Naive thymus-derived CD8-positive, alpha-beta T cell (primary cell): ENCODE results near the gene GTF2B. TPM values are rescaled to one million over a fixed set of nuclear protein-coding genes. Genes with fewer than 3 reads are reported as not detected.
A peak's percentile ranks its signal among the peaks of the same experiment; 100 is the strongest.
"Not testable (repeated sequence)": the region's sequence is repeated elsewhere in the genome, so short reads cannot be mapped to it uniquely, and the experiment has no call there.

Experiments used
- ATAC-seq, 2 donors: fragments of 150-1000 bp; cut with Tn5 transposase in 1 of 2; sonication (Bioruptor Pico), chemical (Tn5 transposase) in 1 of 2; 1 replicate in 1 of 2; 2 replicates in 1 of 2; pipeline ENCODE4 v1.10.0; 2021; ENCODE audit warnings: mild to moderate bottlenecking in 2 of 2, moderate library complexity in 2 of 2
- POLR2A ChIA-PET: fragments of 350-600 bp; sonication (Branson Sonifier 250); formaldehyde crosslinking; loops from one replicate; lab custom pipeline; 2021; ENCODE audit warnings: antibody characterized with exemption; lab: Charles Lee
- DNase-seq, 10 donors: peaks; one replicate each; pipeline versions ENCODE4 v3.0.0 to v3.0.0-alpha.2; 2020 to 2022
- H3K27ac Mint-ChIP-seq, 10 donors: one replicate each; pipeline ENCODE4 v1.8.0; 2020 to 2022; ENCODE audit warnings: mild to moderate bottlenecking in 10 of 10, mixed read lengths in 10 of 10, moderate library complexity in 4 of 10, inconsistent platforms in 1 of 10
- H3K27me3 Mint-ChIP-seq, 5 donors: one replicate each; pipeline ENCODE4 v1.8.0; 2021 to 2022; ENCODE audit warnings: mixed read lengths in 5 of 5
- H3K36me3 Mint-ChIP-seq, 3 donors: one replicate each; pipeline ENCODE4 v1.8.0; 2020 to 2022; ENCODE audit warnings: mixed read lengths in 3 of 3, mild to moderate bottlenecking in 2 of 3, inconsistent platforms in 1 of 3
- H3K4me1 Mint-ChIP-seq, 4 donors: one replicate each; pipeline ENCODE4 v1.8.0; 2021 to 2022; ENCODE audit warnings: mixed read lengths in 4 of 4
- H3K4me3 Mint-ChIP-seq, 10 donors: one replicate each; pipeline ENCODE4 v1.8.0; 2020 to 2022; ENCODE audit warnings: mild to moderate bottlenecking in 10 of 10, mixed read lengths in 10 of 10, moderate library complexity in 6 of 10, inconsistent platforms in 1 of 10
- H3K9me3 Mint-ChIP-seq, 9 donors: one replicate each; pipeline ENCODE4 v1.8.0; 2020 to 2022; ENCODE audit warnings: mixed read lengths in 9 of 9, mild to moderate bottlenecking in 3 of 9, inconsistent platforms in 1 of 9, moderate library complexity in 1 of 9
- polyA plus RNA-seq, 3 donors: library from polyadenylated mRNA; unstranded; fragments of 300-500 nt; fragmentation: Illumina TruSeq; gene quantifications; one replicate each; pipeline ENCODE4 v1.2.3, GENCODE V29; 2021
- total RNA-seq, 8 experiments: library from RNA in 2 of 8; stranded (reverse) in 2 of 8; gene quantifications; one replicate each; pipeline ENCODE4 v1.2.3 and lab custom pipeline; 2021 to 2026

The GTF2B gene
- total and polyA plus RNA-seq, 5 experiments from 2014 or later, result 43.1 to 56.8 (median 45.1) TPM

DNA sequence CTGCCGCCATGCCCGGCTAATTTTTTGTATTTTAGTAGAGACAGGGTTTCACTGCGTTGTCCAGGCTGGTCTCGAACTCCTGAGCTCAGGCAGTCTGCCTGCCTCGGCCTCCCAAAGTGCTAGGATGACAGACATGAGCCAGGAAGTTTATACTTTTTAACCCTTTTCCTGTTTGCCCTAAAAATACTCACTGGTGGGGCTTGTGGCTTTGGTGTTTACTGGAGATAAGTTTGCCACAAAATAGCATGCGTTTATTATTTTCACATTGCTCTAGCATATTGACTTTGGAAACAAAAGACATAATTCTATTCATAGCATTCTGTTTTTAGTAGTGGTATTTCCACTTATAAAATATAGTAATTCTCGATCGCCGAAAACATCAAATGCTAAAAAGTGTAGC lies 19.8 kb upstream of the GTF2B start:
- Mint-ChIP-seq H3K9me3 (peaks cover 6 to 32% (median 16%) of the 10 kb centered on the region in 9 donors), H3K4me1 (peaks cover 0 to 4% (median under 1%) of the 10 kb centered on the region in 4 donors), H3K36me3 (peaks cover 0 to 11% (median 11%) of the 10 kb centered on the region in 3 donors), H3K27ac (no peak overlapping the region), H3K4me3 (no peak overlapping the region), H3K27me3 (peaks cover 0 to 3% (median 0%) of the 10 kb centered on the region in 5 donors)
- ATAC-seq (no peak), DNase-seq (no peak)
- POLR2A ChIA-PET, result no interaction called here

DNA sequence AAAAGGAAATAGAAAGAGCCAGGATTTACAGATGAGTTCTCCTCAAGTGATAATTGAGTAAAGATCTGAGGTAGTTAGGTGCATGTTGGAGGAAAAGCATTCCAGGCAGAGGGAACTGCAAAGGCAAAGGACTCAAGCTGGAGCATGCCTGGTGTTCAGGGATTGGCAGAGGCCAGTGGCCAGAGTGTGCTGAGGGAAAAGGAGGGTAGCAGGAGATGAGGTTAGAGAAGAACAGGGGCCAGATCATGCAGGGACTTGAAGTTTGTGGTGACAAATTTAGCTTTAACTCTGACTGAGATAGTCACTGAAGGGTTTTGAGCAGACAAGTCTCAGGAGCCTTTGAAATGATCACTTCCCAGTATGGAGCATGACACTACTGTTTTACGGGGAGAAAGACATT lies 19.0 kb upstream of the GTF2B start:
- Mint-ChIP-seq H3K27me3 (peaks cover 0 to under 1% (median 0%) of the 10 kb centered on the region in 5 donors), H3K9me3 (peaks cover 6 to 25% (median 9%) of the 10 kb centered on the region in 9 donors), H3K4me1 (peaks cover 0 to 4% (median under 1%) of the 10 kb centered on the region in 4 donors), H3K4me3 (no peak overlapping the region), H3K36me3 (peaks cover 0 to 8% (median 6%) of the 10 kb centered on the region in 3 donors), H3K27ac (peak overlapping the region in 1 of 10 donors; percentile 23)
- ATAC-seq (no peak), DNase-seq (no peak)
- POLR2A ChIA-PET, result no interaction called here

DNA sequence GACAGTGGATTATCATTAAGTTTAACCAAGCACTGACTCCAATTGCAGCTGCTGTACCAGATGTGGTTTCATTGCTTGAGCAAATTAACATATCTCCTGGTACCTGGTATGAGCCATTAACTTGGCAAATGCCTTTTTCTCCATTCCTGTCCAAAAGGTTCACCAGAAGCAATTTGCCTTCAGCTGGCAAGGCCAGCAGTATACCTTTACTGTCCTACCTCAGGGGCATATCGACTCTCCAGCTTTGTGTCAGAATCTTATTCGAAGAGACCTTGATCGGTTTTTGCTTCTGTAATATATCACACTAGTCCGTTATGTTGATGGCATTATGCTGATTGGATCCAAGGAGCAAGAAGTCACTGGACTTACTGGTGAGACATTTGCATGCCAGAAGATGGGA lies 9.5 kb upstream of the GTF2B start:
- Mint-ChIP-seq H3K36me3 (no peaks in the 10 kb centered on the region), H3K9me3 (no peaks in the 10 kb centered on the region), H3K27ac (no peak overlapping the region), H3K27me3 (no peaks in the 10 kb centered on the region), H3K4me3 (no peak overlapping the region), H3K4me1 (no peaks in the 10 kb centered on the region)
- ATAC-seq (no peak), DNase-seq (no peak)
- POLR2A ChIA-PET, result no interaction called here

DNA sequence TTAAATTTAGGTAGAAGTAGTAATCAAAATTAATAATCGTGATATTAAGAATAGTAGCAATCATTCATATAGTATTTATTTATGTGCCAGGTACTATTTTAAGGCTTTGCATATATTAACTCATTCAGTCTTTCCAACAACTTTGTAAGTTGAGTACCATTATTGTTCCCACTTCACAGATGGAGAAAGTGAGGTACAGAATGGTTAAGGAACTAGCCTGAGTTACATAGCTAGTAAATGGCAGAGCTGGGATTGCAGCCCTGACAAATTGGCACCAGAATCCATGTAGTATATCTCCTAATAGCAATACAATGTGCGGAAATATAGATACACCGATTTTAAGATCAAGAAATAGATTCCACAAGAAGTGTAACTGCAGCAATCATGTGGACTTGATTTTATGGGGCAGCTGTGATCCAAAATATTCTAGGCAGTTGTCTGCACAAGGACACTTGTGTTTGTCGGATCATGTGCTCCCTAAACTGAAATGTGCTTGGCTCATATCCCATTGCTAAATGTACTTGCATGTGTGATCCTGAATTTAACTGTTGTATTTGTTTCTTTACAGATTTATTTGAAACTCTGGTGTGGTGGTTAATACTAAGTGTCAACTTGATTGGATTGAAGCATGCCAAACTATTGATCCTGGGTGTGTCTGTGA lies 5.8 kb upstream of the GTF2B start:
- peaks cover under 1 to 2% (median 1%) of the 10 kb centered on the region in 4 donors for H3K4me1 Mint-ChIP-seq
- POLR2A ChIA-PET, result no interaction called here
- no peak for ATAC-seq

DNA sequence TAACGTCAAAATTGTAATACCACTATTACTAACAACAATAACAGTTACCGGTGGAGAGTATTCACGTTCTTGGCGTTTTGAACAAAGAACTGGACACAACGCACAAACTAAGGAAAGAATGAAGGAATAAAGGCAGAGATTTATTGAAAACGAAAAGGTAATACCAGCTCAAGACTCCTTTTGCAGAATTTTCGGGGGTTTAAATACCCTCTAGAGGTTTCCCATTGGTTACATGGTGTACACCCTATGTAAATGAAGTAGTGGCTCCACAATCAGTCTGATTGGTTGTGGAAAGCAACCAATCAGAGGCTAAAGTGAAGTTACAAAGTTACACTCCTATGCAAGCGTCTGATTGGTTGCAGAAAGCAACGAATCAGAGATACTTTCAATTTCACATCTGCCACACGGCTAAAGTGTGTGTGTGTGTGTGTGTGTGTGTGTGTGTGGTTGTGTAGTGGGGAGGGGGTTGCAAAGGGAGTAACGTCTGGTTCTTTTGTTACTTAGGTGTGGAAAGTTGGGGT lies 1.1 kb upstream of the GTF2B start:
- Mint-ChIP-seq H3K27me3 (peaks cover 0 to 4% (median 0%) of the 10 kb centered on the region in 5 donors), H3K4me3 (peak overlapping the region in 9 of 10 donors; percentile 93 to 99 (median 97)), H3K36me3 (peaks cover 0 to 8% (median 4%) of the 10 kb centered on the region in 3 donors), H3K4me1 (peaks cover 22 to 43% (median 41%) of the 10 kb centered on the region in 4 donors), H3K9me3 (peaks cover 0 to 1% (median 0%) of the 10 kb centered on the region in 9 donors), H3K27ac (peak overlapping the region; percentile 92 to 99 (median 98))
- ATAC-seq, result no peak
- DNase-seq, result peak in 2 of 10 donors; percentile 14 to 19
- POLR2A ChIA-PET, result interaction anchor here (0.7 to 5.2 kb wide), 3 partner anchors 9 to 1815 kb away, joined by 3 to 35 read pairs (median 3); partner anchors contain the start of gene PKN2

More for the DNA sequence above, 5.8 kb upstream of the GTF2B start:
- H3K9me3 Mint-ChIP-seq, result no peaks in the 10 kb centered on the region
- no peak for DNase-seq
- H3K27me3 Mint-ChIP-seq, result peaks cover 0 to 2% (median 0%) of the 10 kb centered on the region in 5 donors
- H3K27ac Mint-ChIP-seq, result no peak overlapping the region
- no peak overlapping the region for H3K4me3 Mint-ChIP-seq
- H3K36me3 Mint-ChIP-seq, result no peaks in the 10 kb centered on the region

DNA sequence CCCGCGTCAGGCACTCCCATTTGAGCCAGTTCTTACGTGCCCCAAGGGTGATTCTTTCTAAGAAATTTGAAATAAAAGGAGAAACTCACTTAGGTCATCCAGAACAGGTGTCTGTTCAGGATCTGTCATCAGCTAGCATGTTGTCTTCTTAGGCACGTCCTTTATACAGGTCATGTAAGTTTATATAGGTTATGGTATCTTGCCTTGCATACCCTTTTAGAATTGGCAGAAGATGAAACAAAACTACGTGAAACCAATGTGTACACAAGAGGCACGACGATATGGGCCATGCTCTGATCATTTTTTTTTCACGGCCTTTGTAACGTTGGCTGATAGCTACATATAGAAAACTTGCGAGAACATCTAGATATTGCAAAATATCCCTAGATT lies 579 bp upstream of the GTF2B start:
- H3K4me1 Mint-ChIP-seq, result peaks cover 24 to 46% (median 43%) of the 10 kb centered on the region in 4 donors
- DNase-seq (no peak), ATAC-seq (no peak)
- POLR2A ChIA-PET, result interaction anchor here (0.6 to 5.2 kb wide), 5 partner anchors 9 to 717 kb away, joined by 3 to 35 read pairs (median 3); partner anchors contain the start of genes GBP1 and PKN2
- peaks cover 0 to 1% (median 0%) of the 10 kb centered on the region in 9 donors for H3K9me3 Mint-ChIP-seq
- peaks cover 4 to 12% (median 5%) of the 10 kb centered on the region in 3 donors for H3K36me3 Mint-ChIP-seq
- peak overlapping the region; percentile 92 to 99 (median 98) for H3K27ac Mint-ChIP-seq
- H3K27me3 Mint-ChIP-seq, result peaks cover 0 to 4% (median 0%) of the 10 kb centered on the region in 5 donors
- peak overlapping the region; percentile 93 to 99 (median 97) for H3K4me3 Mint-ChIP-seq

DNA sequence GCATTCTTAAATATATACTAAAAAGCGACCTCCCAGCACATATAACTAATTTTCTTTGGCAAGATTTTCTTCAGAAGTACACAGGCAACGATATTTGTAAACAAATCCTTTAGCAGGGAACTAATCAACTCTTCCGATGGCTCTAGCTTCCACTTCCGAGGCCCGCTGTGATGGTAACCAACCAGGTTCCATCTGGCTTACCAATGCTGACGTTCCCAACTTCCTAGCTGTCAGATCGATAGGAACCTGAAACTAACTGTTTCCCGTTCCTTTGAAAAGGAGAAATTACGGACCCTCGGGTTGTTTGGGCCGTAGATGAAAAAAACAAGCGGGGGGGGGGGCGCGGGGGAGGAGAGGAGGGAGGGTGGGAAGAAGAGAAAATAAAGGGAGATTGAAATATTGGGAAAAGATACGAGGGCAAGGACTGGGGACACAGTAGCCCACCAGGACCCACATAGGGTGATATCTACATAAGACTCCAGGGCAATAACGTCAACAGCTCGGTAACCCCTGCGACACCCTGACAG lies 513 bp downstream of the GTF2B start:
- peak in 7 of 10 donors; percentile 10 to 43 (median 32) for DNase-seq
- H3K4me3 Mint-ChIP-seq, result peak overlapping the region; percentile 93 to 99 (median 97)
- peak overlapping the region; percentile 92 to 99 (median 98) for H3K27ac Mint-ChIP-seq
- peaks cover 4 to 21% (median 7%) of the 10 kb centered on the region in 3 donors for H3K36me3 Mint-ChIP-seq
- peaks cover 0 to 4% (median 0%) of the 10 kb centered on the region in 5 donors for H3K27me3 Mint-ChIP-seq
- peak; percentile 19 to 33 for ATAC-seq
- H3K9me3 Mint-ChIP-seq, result peaks cover 0 to 1% (median 0%) of the 10 kb centered on the region in 9 donors
- POLR2A ChIA-PET, result interaction anchor here (0.5 to 5.2 kb wide), 9 partner anchors 8 to 1977 kb away, joined by 3 to 35 read pairs (median 3); partner anchors contain the start of genes HS2ST1, LMO4, PKN2 and SELENOF
- peaks cover 24 to 47% (median 44%) of the 10 kb centered on the region in 4 donors for H3K4me1 Mint-ChIP-seq

DNA sequence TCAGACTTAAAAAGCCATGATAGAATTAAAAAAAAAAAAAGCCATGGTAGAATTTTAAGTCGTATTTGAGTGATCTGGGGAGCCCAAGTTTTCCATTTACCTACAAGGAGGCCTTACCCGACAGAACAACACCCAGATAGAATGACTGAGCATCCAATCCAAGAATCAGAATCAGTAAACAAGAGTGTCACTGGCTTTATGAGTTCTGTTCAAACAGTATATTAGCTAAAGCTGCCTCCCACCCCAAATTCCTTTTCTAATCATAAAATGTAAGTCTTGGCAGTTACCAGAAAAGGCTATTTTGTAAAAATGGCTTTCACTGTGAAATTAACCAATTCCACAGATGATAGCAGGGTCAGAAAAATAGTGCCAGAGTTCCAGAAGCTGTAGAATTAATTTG lies 1.2 kb downstream of the GTF2B start:
- H3K27me3 Mint-ChIP-seq, result peaks cover 0 to 4% (median 0%) of the 10 kb centered on the region in 5 donors
- POLR2A ChIA-PET, result interaction anchor here (0.7 to 5.2 kb wide), 5 partner anchors 12 to 1976 kb away, joined by 3 to 35 read pairs (median 4); partner anchors contain the start of genes HS2ST1, LMO4, PKN2 and SELENOF
- ATAC-seq (no peak), DNase-seq (no peak)
- peak overlapping the region; percentile 92 to 99 (median 98) for H3K27ac Mint-ChIP-seq
- peaks cover 0 to 1% (median 0%) of the 10 kb centered on the region in 9 donors for H3K9me3 Mint-ChIP-seq
- H3K4me1 Mint-ChIP-seq, result peaks cover 24 to 48% (median 44%) of the 10 kb centered on the region in 4 donors
- H3K4me3 Mint-ChIP-seq, result peak overlapping the region; percentile 93 to 99 (median 97)
- H3K36me3 Mint-ChIP-seq, result peaks cover 4 to 27% (median 7%) of the 10 kb centered on the region in 3 donors

DNA sequence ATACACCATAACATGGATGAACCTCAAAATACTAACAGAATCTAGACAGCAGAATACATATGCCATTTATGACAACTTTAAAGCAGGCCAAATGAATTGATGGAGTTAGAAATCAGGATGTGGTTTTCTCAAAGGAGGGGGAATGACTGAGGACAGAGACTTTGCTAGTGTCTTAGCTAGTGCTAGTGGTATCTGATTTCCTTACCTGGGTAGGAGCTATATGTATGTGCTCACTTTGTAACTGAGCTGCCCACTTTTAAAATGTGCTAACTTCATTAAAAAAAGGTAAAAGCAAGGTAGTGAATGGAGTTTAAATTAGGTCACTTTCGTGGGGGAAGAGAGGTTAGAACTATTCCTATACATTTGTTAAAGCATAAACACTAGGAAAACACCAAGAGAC lies 2.6 kb downstream of the GTF2B start:
- Mint-ChIP-seq H3K9me3 (peaks cover 0 to 1% (median 0%) of the 10 kb centered on the region in 9 donors), H3K27me3 (peaks cover 0 to 3% (median 0%) of the 10 kb centered on the region in 5 donors), H3K4me1 (peaks cover 26 to 57% (median 52%) of the 10 kb centered on the region in 4 donors), H3K36me3 (peaks cover 4 to 40% (median 10%) of the 10 kb centered on the region in 3 donors), H3K27ac (peak overlapping the region; percentile 36 to 99 (median 70)), H3K4me3 (peak overlapping the region; percentile 51 to 93 (median 78))
- POLR2A ChIA-PET, result interaction anchor here (1.1 to 5.2 kb wide), 2 partner anchors 205 to 720 kb away, joined by 3 to 35 read pairs; partner anchors contain the start of gene PKN2
- ATAC-seq (peak; percentile 18 to 40), DNase-seq (peak in 3 of 10 donors; percentile 19 to 49 (median 43))

DNA sequence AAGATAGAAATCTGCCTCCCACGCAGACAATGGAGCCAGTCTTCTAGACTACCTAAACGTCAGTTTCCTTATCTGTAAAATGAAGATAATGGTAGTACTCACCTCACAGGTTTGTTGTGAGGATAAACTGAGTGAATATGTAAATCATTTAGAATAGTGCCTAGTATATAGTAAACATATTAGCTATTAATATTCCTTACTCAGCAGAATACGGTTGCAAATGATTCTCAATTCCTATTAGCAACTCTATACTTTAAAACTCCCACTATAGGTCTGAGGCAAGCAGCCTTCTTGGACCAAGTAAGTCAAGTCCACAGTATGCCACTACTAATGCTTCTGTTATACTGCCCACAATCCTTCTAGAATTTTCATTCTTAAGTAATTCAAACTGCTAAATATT lies 5.4 kb downstream of the GTF2B start:
- ATAC-seq, result no peak
- no peaks in the 10 kb centered on the region for H3K9me3 Mint-ChIP-seq
- H3K36me3 Mint-ChIP-seq, result peaks cover 0 to 65% (median 10%) of the 10 kb centered on the region in 3 donors
- DNase-seq, result no peak
- H3K27ac Mint-ChIP-seq, result no peak overlapping the region
- no peaks in the 10 kb centered on the region for H3K27me3 Mint-ChIP-seq
- POLR2A ChIA-PET, result no interaction called here
- H3K4me1 Mint-ChIP-seq, result peaks cover 30 to 70% (median 63%) of the 10 kb centered on the region in 4 donors
- H3K4me3 Mint-ChIP-seq, result no peak overlapping the region

DNA sequence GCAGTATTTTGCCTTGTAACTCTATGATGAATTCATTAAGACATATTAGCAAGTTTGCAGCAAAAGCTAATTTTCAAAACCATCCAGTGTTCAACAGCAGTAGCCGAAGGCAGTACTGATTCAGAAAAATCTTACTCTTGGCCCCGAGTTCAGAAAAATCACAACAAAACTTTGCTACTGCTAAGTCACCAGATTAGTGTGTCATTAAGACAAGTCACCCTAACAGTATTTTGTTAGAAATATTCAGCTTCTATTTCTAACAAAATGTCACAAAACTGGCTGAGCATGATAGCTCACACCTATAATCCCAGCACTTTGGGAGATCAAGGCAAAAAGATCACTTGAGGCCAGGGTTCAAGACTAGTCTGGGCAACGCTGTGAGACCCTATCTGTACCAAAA lies 8.2 kb downstream of the GTF2B start:
- DNase-seq, result no peak
- Mint-ChIP-seq H3K27me3 (no peaks in the 10 kb centered on the region), H3K4me3 (peak overlapping the region in 4 of 10 donors; percentile 16 to 45 (median 33)), H3K27ac (peak overlapping the region in 6 of 10 donors; percentile 0 to 70 (median 54)), H3K36me3 (peaks cover 0 to 87% (median 10%) of the 10 kb centered on the region in 3 donors), H3K4me1 (peaks cover 12 to 57% (median 49%) of the 10 kb centered on the region in 4 donors), H3K9me3 (no peaks in the 10 kb centered on the region)
- POLR2A ChIA-PET, result interaction anchor here (1.2 kb wide), 1 partner anchor 9 kb away, joined by 3 read pairs; the partner anchor contains the start of gene GTF2B
- no peak for ATAC-seq

DNA sequence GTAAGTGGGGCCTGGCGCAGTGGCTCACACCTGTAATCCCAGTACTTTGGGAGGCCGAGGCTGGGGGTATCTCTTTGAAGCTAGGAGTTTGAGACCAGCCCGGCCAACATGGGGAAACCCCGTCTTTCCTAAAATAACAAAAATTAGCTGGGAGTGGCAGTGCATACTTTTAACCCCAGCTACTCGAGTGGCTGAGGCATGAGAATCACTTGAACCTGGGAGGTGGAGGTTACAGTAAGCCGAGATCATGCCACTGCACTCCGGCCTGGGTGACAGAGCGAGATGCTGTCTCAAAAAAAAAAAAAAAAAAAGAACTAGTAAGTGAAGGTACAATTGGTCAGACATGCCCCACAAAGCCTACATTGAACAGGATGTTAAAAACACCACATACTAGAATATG lies 10.7 kb downstream of the GTF2B start:
- Mint-ChIP-seq H3K27ac (peak overlapping the region in 5 of 10 donors; percentile 15 to 53 (median 31)), H3K36me3 (peaks cover 0 to 73% (median 4%) of the 10 kb centered on the region in 3 donors)

More for the DNA sequence above, 10.7 kb downstream of the GTF2B start:
- H3K4me3 Mint-ChIP-seq, result peak overlapping the region in 2 of 10 donors; percentile 13 to 33
- peaks cover 10 to 62% (median 53%) of the 10 kb centered on the region in 4 donors for H3K4me1 Mint-ChIP-seq
- not testable (repeated sequence) for H3K27me3 Mint-ChIP-seq, H3K9me3 Mint-ChIP-seq, DNase-seq
- ATAC-seq, result peak in 1 of 2 donors; percentile 8
- POLR2A ChIA-PET, result interaction anchor here (0.7 kb wide), 1 partner anchor 221 kb away, joined by 5 read pairs; no protein-coding TSS in a partner anchor
